T-cell (primary cell): ENCODE data around the gene RORB. TPM values are rescaled to one million over a fixed set of nuclear protein-coding genes. Genes with fewer than 3 reads are reported as not detected.

Experiments
- ATAC-seq, 4 experiments: fragments of 200-7000 bp in 3 of 4; fragments of 150-1000 bp in 1 of 4; cut with Tn5 transposase; replicated peaks in 1 of 4; 1 replicate in 3 of 4; 2 replicates in 1 of 4; pipeline ENCODE4 v1.10.0; 2021; ENCODE audit warnings: moderate library complexity in 3 of 4, mild to moderate bottlenecking in 2 of 4, moderate number of reproducible peaks in 1 of 4
- CTCF ChIA-PET, 2 donors: fragments of 300-600 bp; sonication (Branson Sonifier 250); formaldehyde crosslinking; loops; one replicate each; lab custom pipeline; 2022; ENCODE audit warnings: antibody characterized with exemption in 2 of 2; lab: Charles Lee
- POLR2A ChIA-PET, 2 donors: fragments of 300-600 bp; sonication (Branson Sonifier 250); formaldehyde crosslinking; loops; one replicate each; lab custom pipeline; 2022; ENCODE audit warnings: antibody characterized with exemption in 2 of 2; lab: Charles Lee
- DNase-seq, 35 experiments: peaks; one replicate each; pipeline versions ENCODE4 v3.0.0 to v3.0.0-alpha.2; 2013 to 2023
- H3K27ac ChIP-seq: one replicate; pipeline ENCODE4 v1.5.1; 2013; ENCODE audit warnings: low read length
- H3K27me3 ChIP-seq, 2 experiments: replicated peaks in 1 of 2; 1 replicate in 1 of 2; 2 replicates in 1 of 2; pipeline versions ENCODE4 v1.6.1 to v1.7.0; 2013; ENCODE audit warnings: low read length in 1 of 2, mixed read lengths in 1 of 2; ENCODE audit not compliant: control insufficient read depth in 2 of 2, insufficient read depth in 2 of 2; ENCODE audit errors: extremely low read depth in 1 of 2
- H3K36me3 ChIP-seq, 2 donors: 1 replicate in 1 of 2; 2 replicates in 1 of 2; pipeline versions ENCODE4 v1.6.1 to v1.7.0; 2013; ENCODE audit warnings: low read length in 1 of 2; ENCODE audit not compliant: control insufficient read depth in 2 of 2, insufficient read depth in 1 of 2; ENCODE audit errors: extremely low read depth in 1 of 2
- H3K4me1 ChIP-seq, 2 experiments: 1 replicate in 1 of 2; 2 replicates in 1 of 2; pipeline versions ENCODE4 v1.6.1 to v1.7.0; 2013; ENCODE audit warnings: low read length in 2 of 2, mixed read lengths in 1 of 2; ENCODE audit not compliant: insufficient read depth in 2 of 2, control insufficient read depth in 1 of 2; ENCODE audit errors: extremely low read depth in 1 of 2
- H3K4me3 ChIP-seq, 2 donors: 1 replicate in 1 of 2; 2 replicates in 1 of 2; pipeline versions ENCODE4 v1.5.1 to v1.7.0; 2013; ENCODE audit warnings: mild to moderate bottlenecking in 2 of 2, low read length in 1 of 2, moderate library complexity in 1 of 2; ENCODE audit not compliant: control insufficient read depth in 1 of 2; ENCODE audit errors: extremely low read depth in 1 of 2
- H3K9me3 ChIP-seq: 2 replicates; pipeline ENCODE4 v1.7.0; 2013
- H3K27ac Mint-ChIP-seq, 2 donors: one replicate each; pipeline ENCODE4 v1.8.0; 2020 to 2021; ENCODE audit warnings: mild to moderate bottlenecking in 2 of 2, mixed read lengths in 2 of 2
- H3K27me3 Mint-ChIP-seq, 2 donors: one replicate each; pipeline ENCODE4 v1.8.0; 2021 to 2022; ENCODE audit warnings: mixed read lengths in 2 of 2
- H3K36me3 Mint-ChIP-seq: one replicate; pipeline ENCODE4 v1.8.0; 2021; ENCODE audit warnings: mixed read lengths
- H3K4me1 Mint-ChIP-seq, 3 donors: one replicate each; pipeline ENCODE4 v1.8.0; 2020 to 2022; ENCODE audit warnings: mixed read lengths in 3 of 3, mild to moderate bottlenecking in 1 of 3
- H3K4me3 Mint-ChIP-seq, 3 donors: one replicate each; pipeline ENCODE4 v1.8.0; 2020 to 2022; ENCODE audit warnings: mild to moderate bottlenecking in 3 of 3, mixed read lengths in 3 of 3, moderate library complexity in 3 of 3
- H3K9me3 Mint-ChIP-seq, 3 donors: one replicate each; pipeline ENCODE4 v1.8.0; 2020 to 2022; ENCODE audit warnings: mixed read lengths in 3 of 3
- WGBS: methylation state at CpG from one replicate; pipeline ENCODE4 v1.1.5; 2013; ENCODE audit warnings: missing lambda C conversion rate; ENCODE audit not compliant: insufficient coverage; 5-methylcytosine and 5-hydroxymethylcytosine counted together
- total RNA-seq, 35 experiments: library from RNA in 6 of 35; stranded (reverse) in 6 of 35; fragments of 120-200 nt in 1 of 35; gene quantifications; one replicate each; pipeline versions ENCODE4 v1.2.1 to v1.2.4 and lab custom pipeline; 2013 to 2026

RORB gene
- total RNA-seq, 5 donors from 2014 or later (not counting 1 experiment from before 2014, with no cell fraction given): 0.03 TPM; not detected in 4

- Mint-ChIP-seq H3K27me3 (no peaks in the 10 kb centered on the region), H3K27ac (no peak overlapping the region), H3K4me1 (no peaks in the 10 kb centered on the region), H3K9me3 (peaks cover 0 to 6% (median 2%) of the 10 kb centered on the region in 3 donors), H3K36me3 (no peaks in the 10 kb centered on the region), H3K4me3 (no peak overlapping the region)
- WGBS: 0% methylated on average over 1 of the region's 3 CpGs
- Histone ChIP-seq H3K9me3 (no peaks in the 10 kb centered on the region), H3K36me3 (no peaks in the 10 kb centered on the region), H3K4me3 (no peak overlapping the region), H3K27me3 (no peaks in the 10 kb centered on the region), H3K27ac (no peak overlapping the region), H3K4me1 (no peaks in the 10 kb centered on the region)
- DNase-seq (no peak), ATAC-seq (no peak)
- CTCF ChIA-PET: no interaction called here
- POLR2A ChIA-PET: no interaction called here
Measured at GRCh38 chr9:74543145-74543544, 46.0 kb downstream of the RORB start.

DNA sequence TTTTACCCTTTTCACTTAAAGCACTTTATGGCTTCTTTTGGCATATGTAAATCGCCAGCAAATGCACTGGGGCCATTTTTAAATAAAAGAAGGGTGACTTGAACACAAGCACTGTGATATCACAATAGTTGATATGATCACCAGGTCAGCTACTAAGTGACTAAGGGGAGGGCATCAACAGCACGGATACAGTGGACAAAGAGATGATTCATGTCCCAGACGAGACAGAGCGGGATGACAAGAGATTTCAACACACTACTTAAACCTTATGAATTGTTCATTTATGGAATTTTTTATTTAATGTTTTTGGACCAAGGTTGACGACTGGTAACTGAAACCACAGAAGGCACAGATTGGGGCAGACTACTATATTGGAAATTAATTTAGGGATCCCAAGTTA is 54.1 kb downstream of the RORB start:
- no peaks in the 10 kb centered on the region for H3K27me3 ChIP-seq

GRCh38 chr9:74554751-74555419 is 57.8 kb downstream of the RORB start:
- Mint-ChIP-seq H3K4me1 (no peaks in the 10 kb centered on the region), H3K27me3 (no peaks in the 10 kb centered on the region), H3K4me3 (no peak overlapping the region), H3K9me3 (no peaks in the 10 kb centered on the region), H3K36me3 (no peaks in the 10 kb centered on the region), H3K27ac (no peak overlapping the region)
- ATAC-seq (no peak), DNase-seq (no peak)
- H3K4me3 ChIP-seq: no peak overlapping the region
- no peaks in the 10 kb centered on the region for H3K36me3 ChIP-seq
- H3K27me3 ChIP-seq: no peaks in the 10 kb centered on the region
- WGBS: 92% methylated on average over 6 of the region's 9 CpGs
- POLR2A ChIA-PET: no interaction called here
- H3K9me3 ChIP-seq: no peaks in the 10 kb centered on the region
- CTCF ChIA-PET: interaction anchor here in 1 of 2 donors (0.6 kb wide), 1 partner anchor 48 kb away, joined by 4 read pairs; no protein-coding TSS in a partner anchor
- H3K27ac ChIP-seq: no peak overlapping the region
- no peaks in the 10 kb centered on the region for H3K4me1 ChIP-seq

More for the DNA sequence above, 54.1 kb downstream of the RORB start:
- Histone ChIP-seq H3K36me3 (no peaks in the 10 kb centered on the region), H3K9me3 (no peaks in the 10 kb centered on the region), H3K4me3 (no peak overlapping the region), H3K4me1 (no peaks in the 10 kb centered on the region), H3K27ac (no peak overlapping the region)
- Mint-ChIP-seq H3K27ac (no peak overlapping the region), H3K9me3 (peaks cover 0 to 6% (median 2%) of the 10 kb centered on the region in 3 donors), H3K27me3 (no peaks in the 10 kb centered on the region), H3K4me1 (no peaks in the 10 kb centered on the region), H3K36me3 (no peaks in the 10 kb centered on the region), H3K4me3 (no peak overlapping the region)
- no peak for DNase-seq
- ChIA-PET CTCF (no interaction called here), POLR2A (no interaction called here)
- no peak for ATAC-seq
- no CpG with 5 or more reads among the region's 5 CpGs for WGBS

DNA sequence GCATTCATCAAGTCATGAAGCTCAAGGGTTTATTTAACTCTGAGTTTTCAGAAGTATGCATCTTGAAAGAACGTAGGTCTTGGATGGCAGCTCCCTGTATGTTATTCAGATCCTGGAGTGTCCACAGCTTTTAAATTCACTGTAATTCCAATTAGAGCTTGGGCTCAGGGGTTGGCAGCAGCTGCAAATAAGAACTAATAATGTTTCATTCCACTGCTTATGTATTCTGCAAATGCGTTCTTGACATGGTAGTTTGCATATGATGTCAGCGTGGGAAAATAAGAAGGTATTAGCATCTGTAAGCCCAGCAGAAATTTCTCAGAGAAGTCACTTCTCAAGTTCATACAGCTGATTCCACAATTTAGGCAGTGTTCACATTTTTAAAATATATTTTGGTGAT is 58.4 kb downstream of the RORB start:
- no peak overlapping the region for H3K27ac Mint-ChIP-seq
- no peak overlapping the region for H3K4me3 Mint-ChIP-seq
- no peak overlapping the region for H3K27ac ChIP-seq
- no peaks in the 10 kb centered on the region for H3K4me1 ChIP-seq
- no peak overlapping the region for H3K4me3 ChIP-seq
- DNase-seq (no peak), ATAC-seq (no peak)
- CTCF ChIA-PET: no interaction called here
- no peaks in the 10 kb centered on the region for H3K4me1 Mint-ChIP-seq
- POLR2A ChIA-PET: no interaction called here
- WGBS: 100% methylated on average over 1 of the region's 3 CpGs
- H3K9me3 Mint-ChIP-seq: no peaks in the 10 kb centered on the region
- H3K36me3 ChIP-seq: no peaks in the 10 kb centered on the region
- no peaks in the 10 kb centered on the region for H3K36me3 Mint-ChIP-seq
- H3K27me3 ChIP-seq: no peaks in the 10 kb centered on the region
- no peaks in the 10 kb centered on the region for H3K27me3 Mint-ChIP-seq
- no peaks in the 10 kb centered on the region for H3K9me3 ChIP-seq

- 50% methylated on average over 1 of the region's 3 CpGs for WGBS
- H3K27ac ChIP-seq: no peak overlapping the region
- no peaks in the 10 kb centered on the region for H3K4me1 ChIP-seq
- CTCF ChIA-PET: no interaction called here
- ATAC-seq: no peak
- no peaks in the 10 kb centered on the region for H3K27me3 Mint-ChIP-seq
- no peaks in the 10 kb centered on the region for H3K9me3 ChIP-seq
- no peaks in the 10 kb centered on the region for H3K36me3 ChIP-seq
- H3K9me3 Mint-ChIP-seq: no peaks in the 10 kb centered on the region
- H3K4me3 Mint-ChIP-seq: no peak overlapping the region
- no peaks in the 10 kb centered on the region for H3K36me3 Mint-ChIP-seq
- H3K27me3 ChIP-seq: no peaks in the 10 kb centered on the region
- no peaks in the 10 kb centered on the region for H3K4me1 Mint-ChIP-seq
- H3K4me3 ChIP-seq: no peak overlapping the region
- POLR2A ChIA-PET: no interaction called here
- no peak for DNase-seq
- no peak overlapping the region for H3K27ac Mint-ChIP-seq
Measured at GRCh38 chr9:74556685-74557084, 59.5 kb downstream of the RORB start.

GRCh38 chr9:74557571-74557970 is 60.4 kb downstream of the RORB start:
- Histone ChIP-seq H3K27me3 (no peaks in the 10 kb centered on the region), H3K9me3 (no peaks in the 10 kb centered on the region), H3K4me3 (no peak overlapping the region), H3K36me3 (no peaks in the 10 kb centered on the region), H3K4me1 (no peaks in the 10 kb centered on the region), H3K27ac (no peak overlapping the region)
- Mint-ChIP-seq H3K4me1 (no peaks in the 10 kb centered on the region), H3K4me3 (no peak overlapping the region), H3K9me3 (no peaks in the 10 kb centered on the region), H3K36me3 (no peaks in the 10 kb centered on the region), H3K27me3 (no peaks in the 10 kb centered on the region), H3K27ac (no peak overlapping the region)
- no peak for ATAC-seq
- no CpG with 5 or more reads among the region's 5 CpGs for WGBS
- ChIA-PET POLR2A (no interaction called here), CTCF (no interaction called here)
- DNase-seq: no peak

GRCh38 chr9:74562611-74563010 is 65.5 kb downstream of the RORB start:
- ChIA-PET CTCF (no interaction called here), POLR2A (no interaction called here)
- Histone ChIP-seq H3K36me3 (no peaks in the 10 kb centered on the region), H3K9me3 (no peaks in the 10 kb centered on the region), H3K4me3 (no peak overlapping the region), H3K27ac (no peak overlapping the region), H3K27me3 (no peaks in the 10 kb centered on the region), H3K4me1 (no peaks in the 10 kb centered on the region)
- Mint-ChIP-seq H3K4me1 (no peaks in the 10 kb centered on the region), H3K27me3 (no peaks in the 10 kb centered on the region), H3K36me3 (no peaks in the 10 kb centered on the region), H3K4me3 (no peak overlapping the region), H3K27ac (no peak overlapping the region), H3K9me3 (no peaks in the 10 kb centered on the region)
- ATAC-seq (no peak), DNase-seq (no peak)
